Osteoblast (primary cell): Measurements from ENCODE around the gene MRPL14. TPM values are rescaled to one million over a fixed set of nuclear protein-coding genes. Genes with fewer than 3 reads are reported as not detected.

ENCODE experiments used
- DNase-seq: peaks from one replicate; pipeline ENCODE4 v3.0.0; 2011; ENCODE audit warnings: low spot score, mixed read lengths; ENCODE audit not compliant: insufficient read length; ENCODE audit errors: missing footprints
- H2AFZ ChIP-seq: 2 replicates; pipeline ENCODE4 v1.6.0; 2011; ENCODE audit warnings: mild to moderate bottlenecking, low read length
- H3K27ac ChIP-seq: 2 replicates; pipeline ENCODE4 v1.5.1; 2011; ENCODE audit warnings: mild to moderate bottlenecking, low read depth, low read length, moderate library complexity
- H3K27me3 ChIP-seq: 2 replicates; pipeline ENCODE4 v1.6.0; 2012; ENCODE audit warnings: mild to moderate bottlenecking, control low read depth, inconsistent platforms, low read length, moderate library complexity; ENCODE audit not compliant: insufficient read depth
- H3K36me3 ChIP-seq: 2 replicates; pipeline ENCODE4 v1.5.1; 2011; ENCODE audit warnings: mild to moderate bottlenecking, low read length, control low read depth, moderate library complexity; ENCODE audit not compliant: insufficient read depth
- H3K4me1 ChIP-seq: 2 replicates; pipeline ENCODE4 v1.5.1; 2011; ENCODE audit warnings: mild to moderate bottlenecking, low read length, control low read depth, moderate library complexity; ENCODE audit not compliant: insufficient read depth
- H3K4me2 ChIP-seq: 2 replicates; pipeline ENCODE4 v1.6.0; 2011; ENCODE audit warnings: mild to moderate bottlenecking, low read length; ENCODE audit not compliant: insufficient read depth
- H3K4me3 ChIP-seq: fragments of 200-600 bp; sonication (generic); 3 replicates; pipeline ENCODE4 v1.5.1; 2012; ENCODE audit warnings: mild to moderate bottlenecking, low read length, inconsistent platforms; ENCODE audit not compliant: insufficient read depth
- H3K79me2 ChIP-seq: 2 replicates; pipeline ENCODE4 v1.6.0; 2012; ENCODE audit warnings: mild to moderate bottlenecking, low read length, control low read depth, inconsistent platforms; ENCODE audit not compliant: insufficient read depth
- H3K9me3 ChIP-seq: 2 replicates; pipeline ENCODE4 v1.5.1; 2011; ENCODE audit warnings: low read depth, low read length, control low read depth
- H4K20me1 ChIP-seq: 2 replicates; pipeline ENCODE4 v1.6.0; 2012; ENCODE audit warnings: mild to moderate bottlenecking, low read length, control low read depth; ENCODE audit not compliant: insufficient read depth
- CTCF ChIP-seq: IDR thresholded peaks from 2 replicates; pipeline ENCODE4 v1.5.1; 2011; ENCODE audit warnings: mild to moderate bottlenecking, low read depth, low read length, moderate library complexity; ENCODE audit errors: extremely low read depth
- total RNA-seq: library from RNA; depleted of rRNA; stranded (reverse); fragments of >200 nt; gene quantifications from 2 replicates; pipeline ENCODE4 v1.2.3, GENCODE V29; 2012

MRPL14 gene
- total RNA-seq, 1 donor, result 49.9 TPM

GRCh38 chr6:44076356-44077213, 50.7 kb downstream of the MRPL14 start:
- Histone ChIP-seq H2AFZ (peak overlapping the region; percentile 44), H3K27me3 (no peaks in the 10 kb centered on the region), H3K79me2 (no peaks in the 10 kb centered on the region), H3K36me3 (no peaks in the 10 kb centered on the region), H3K4me1 (peaks cover 34% of the 10 kb centered on the region), H3K9me3 (no peaks in the 10 kb centered on the region), H4K20me1 (no peaks in the 10 kb centered on the region), H3K27ac (no peak overlapping the region), H3K4me3 (no peak overlapping the region), H3K4me2 (peak overlapping the region; percentile 41)
- peak; percentile 92 for DNase-seq
- TF ChIP-seq CTCF, result no peak

- H3K4me2 ChIP-seq, result peak overlapping the region; percentile 41
- H3K27ac ChIP-seq, result no peak overlapping the region
- peak overlapping the region; percentile 44 for H2AFZ ChIP-seq
- peaks cover 39% of the 10 kb centered on the region for H3K4me1 ChIP-seq
- no peaks in the 10 kb centered on the region for H3K27me3 ChIP-seq
- peak; percentile 88 for DNase-seq
- H3K79me2 ChIP-seq, result no peaks in the 10 kb centered on the region
- H4K20me1 ChIP-seq, result no peaks in the 10 kb centered on the region
- no peak overlapping the region for H3K4me3 ChIP-seq
- no peak for TF ChIP-seq CTCF
- H3K36me3 ChIP-seq, result no peaks in the 10 kb centered on the region
- H3K9me3 ChIP-seq, result no peaks in the 10 kb centered on the region
Measured at GRCh38 chr6:44075647-44076355, 51.5 kb downstream of the MRPL14 start.

GRCh38 chr6:44074813-44075646, 52.2 kb downstream of the MRPL14 start:
- H3K4me3 ChIP-seq, result no peak overlapping the region
- no peak overlapping the region for H3K4me2 ChIP-seq
- H2AFZ ChIP-seq, result peak overlapping the region; percentile 79
- no peak for TF ChIP-seq CTCF
- no peaks in the 10 kb centered on the region for H3K36me3 ChIP-seq
- H3K27ac ChIP-seq, result peak overlapping the region; percentile 60
- H3K79me2 ChIP-seq, result no peaks in the 10 kb centered on the region
- H3K27me3 ChIP-seq, result no peaks in the 10 kb centered on the region
- no peaks in the 10 kb centered on the region for H3K9me3 ChIP-seq
- H3K4me1 ChIP-seq, result peaks cover 39% of the 10 kb centered on the region
- DNase-seq, result peak; percentile 92
- no peaks in the 10 kb centered on the region for H4K20me1 ChIP-seq
